MCF 10A (cell line): ENCODE data around the gene STK11. TPM values are rescaled to one million over a fixed set of nuclear protein-coding genes. Genes with fewer than 3 reads are reported as not detected.

ENCODE experiments used
- BruUV-seq: library from RNA; stranded (reverse); fragments of 400-500 nt; replicated peaks from 2 replicates; lab custom pipeline; 2021; lab: Mats Ljungman, UMichigan
- CTCF ChIA-PET: fragments of 300-600 bp; sonication (Branson Sonifier 250); formaldehyde crosslinking; extraction: SDS; loops from one replicate; lab custom pipeline; 2021; ENCODE audit warnings: antibody characterized with exemption, inconsistent platforms; lab: Yijun Ruan, JAX
- POLR2A ChIA-PET: fragments of 300-600, 350-650 bp; sonication (Branson Sonifier 250); formaldehyde crosslinking; extraction: SDS; loops from one replicate; lab custom pipeline; 2020; ENCODE audit warnings: antibody characterized with exemption, inconsistent platforms; lab: Yijun Ruan, JAX
- DNase-seq: peaks from one replicate; pipeline ENCODE4 v3.0.0-alpha.2; 2018; ENCODE audit not compliant: unreplicated experiment
- H3K27ac Mint-ChIP-seq: one replicate; pipeline ENCODE4 v1.8.0; 2022; ENCODE audit warnings: mild to moderate bottlenecking, low read depth, mixed read lengths; ENCODE audit not compliant: unreplicated experiment
- H3K27me3 Mint-ChIP-seq: one replicate; pipeline ENCODE4 v1.8.0; 2022; ENCODE audit warnings: mixed read lengths; ENCODE audit not compliant: insufficient read depth, unreplicated experiment
- H3K36me3 Mint-ChIP-seq: one replicate; pipeline ENCODE4 v1.8.0; 2022; ENCODE audit warnings: mild to moderate bottlenecking, moderate library complexity, mixed read lengths; ENCODE audit not compliant: insufficient read depth, unreplicated experiment
- H3K4me1 Mint-ChIP-seq: one replicate; pipeline ENCODE4 v1.8.0; 2022; ENCODE audit warnings: mixed read lengths; ENCODE audit not compliant: insufficient read depth, unreplicated experiment
- H3K4me3 Mint-ChIP-seq: one replicate; pipeline ENCODE4 v1.8.0; 2022; ENCODE audit warnings: mild to moderate bottlenecking, moderate library complexity, mixed read lengths; ENCODE audit not compliant: unreplicated experiment
- H3K9me3 Mint-ChIP-seq: one replicate; pipeline ENCODE4 v1.8.0; 2022; ENCODE audit warnings: mixed read lengths; ENCODE audit not compliant: unreplicated experiment
- intact Hi-C: fragments of 100-400 bp; cut with micrococcal nuclease; formaldehyde crosslinking; loops from 2 replicates; pipeline ENCODE4 v1.14.1; 2022
- total RNA-seq: library from RNA; stranded (reverse); gene quantifications from 2 replicates; pipeline ENCODE4 v1.2.3, GENCODE V29; 2022
- TF ChIP-seq, protein P1 (sequence below): fragments of 200-600 bp; IDR thresholded peaks from one replicate; pipeline ENCODE4 v1.8.0; 2022; ENCODE audit warnings: antibody characterized with exemption, mild to moderate bottlenecking; ENCODE audit not compliant: unreplicated experiment

The STK11 gene
- total RNA-seq, 1 experiment from 2014 or later, result 65.6 TPM

DNA sequence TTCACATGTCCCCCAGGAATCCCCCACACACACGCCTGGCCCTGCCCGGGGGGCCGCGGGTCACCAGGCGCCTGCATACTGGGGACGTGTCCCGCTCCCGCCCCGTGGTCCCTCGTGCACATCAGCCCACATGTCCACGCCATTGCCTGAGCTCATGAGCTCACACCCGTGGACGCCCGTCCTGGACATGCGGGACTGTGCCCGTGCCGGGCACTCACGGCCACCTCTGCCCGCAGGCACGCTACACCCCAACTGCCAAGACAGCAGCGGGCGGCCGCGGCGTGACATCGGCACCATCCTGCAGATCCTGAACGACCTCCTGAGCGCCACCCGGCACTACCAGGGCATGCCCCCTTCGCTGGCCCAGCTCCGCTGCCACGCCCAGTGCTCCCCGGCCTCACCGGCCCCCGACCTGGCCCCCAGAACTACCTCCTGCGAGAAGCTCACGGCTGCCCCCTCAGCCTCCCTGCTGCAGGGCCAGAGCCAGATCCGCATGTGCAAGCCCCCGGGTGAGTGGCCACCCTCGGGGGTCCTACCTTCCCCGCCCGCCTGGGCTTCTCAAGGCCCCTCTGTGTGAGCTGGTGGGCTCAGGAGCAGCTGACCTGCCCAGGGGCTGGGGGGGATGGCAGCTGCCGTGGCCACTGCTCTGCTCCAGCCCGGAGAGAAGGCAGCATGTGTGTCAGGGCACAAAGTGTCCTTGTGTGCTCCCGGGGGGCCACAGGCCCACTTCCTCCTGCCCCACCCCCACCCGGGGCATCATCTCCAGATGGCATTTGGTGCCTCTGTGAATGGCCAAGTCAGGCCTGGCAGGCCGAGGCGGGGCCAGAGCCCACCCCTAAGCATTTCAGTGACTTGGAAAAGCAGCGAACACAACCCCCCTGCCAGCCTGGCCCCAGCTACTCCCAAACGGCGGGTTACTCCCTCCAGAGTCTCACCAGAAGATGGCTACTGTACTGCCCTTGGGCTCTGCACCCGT, 49.9 kb downstream of the STK11 start:
- TF ChIP-seq, protein P1, sequence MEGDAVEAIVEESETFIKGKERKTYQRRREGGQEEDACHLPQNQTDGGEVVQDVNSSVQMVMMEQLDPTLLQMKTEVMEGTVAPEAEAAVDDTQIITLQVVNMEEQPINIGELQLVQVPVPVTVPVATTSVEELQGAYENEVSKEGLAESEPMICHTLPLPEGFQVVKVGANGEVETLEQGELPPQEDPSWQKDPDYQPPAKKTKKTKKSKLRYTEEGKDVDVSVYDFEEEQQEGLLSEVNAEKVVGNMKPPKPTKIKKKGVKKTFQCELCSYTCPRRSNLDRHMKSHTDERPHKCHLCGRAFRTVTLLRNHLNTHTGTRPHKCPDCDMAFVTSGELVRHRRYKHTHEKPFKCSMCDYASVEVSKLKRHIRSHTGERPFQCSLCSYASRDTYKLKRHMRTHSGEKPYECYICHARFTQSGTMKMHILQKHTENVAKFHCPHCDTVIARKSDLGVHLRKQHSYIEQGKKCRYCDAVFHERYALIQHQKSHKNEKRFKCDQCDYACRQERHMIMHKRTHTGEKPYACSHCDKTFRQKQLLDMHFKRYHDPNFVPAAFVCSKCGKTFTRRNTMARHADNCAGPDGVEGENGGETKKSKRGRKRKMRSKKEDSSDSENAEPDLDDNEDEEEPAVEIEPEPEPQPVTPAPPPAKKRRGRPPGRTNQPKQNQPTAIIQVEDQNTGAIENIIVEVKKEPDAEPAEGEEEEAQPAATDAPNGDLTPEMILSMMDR, result no peak
- Mint-ChIP-seq H3K4me3 (no peak overlapping the region), H3K4me1 (peaks cover 14% of the 10 kb centered on the region), H3K27me3 (no peaks in the 10 kb centered on the region), H3K27ac (no peak overlapping the region), H3K9me3 (no peaks in the 10 kb centered on the region), H3K36me3 (peaks cover 89% of the 10 kb centered on the region)
- ChIA-PET POLR2A (interaction anchor here (0.8 to 3.2 kb wide), 3 partner anchors 11 to 20 kb away, joined by 3 to 23 read pairs (median 11); partner anchors contain the start of genes CIRBP and FAM174C), CTCF (interaction anchor here (0.7 to 2.7 kb wide), 4 partner anchors 11 to 183 kb away, joined by 3 to 11 read pairs (median 4); no protein-coding TSS in a partner anchor)
- intact Hi-C loops, result no loop called here
- no TSS peak for BruUV-seq
- no peak for DNase-seq

DNA sequence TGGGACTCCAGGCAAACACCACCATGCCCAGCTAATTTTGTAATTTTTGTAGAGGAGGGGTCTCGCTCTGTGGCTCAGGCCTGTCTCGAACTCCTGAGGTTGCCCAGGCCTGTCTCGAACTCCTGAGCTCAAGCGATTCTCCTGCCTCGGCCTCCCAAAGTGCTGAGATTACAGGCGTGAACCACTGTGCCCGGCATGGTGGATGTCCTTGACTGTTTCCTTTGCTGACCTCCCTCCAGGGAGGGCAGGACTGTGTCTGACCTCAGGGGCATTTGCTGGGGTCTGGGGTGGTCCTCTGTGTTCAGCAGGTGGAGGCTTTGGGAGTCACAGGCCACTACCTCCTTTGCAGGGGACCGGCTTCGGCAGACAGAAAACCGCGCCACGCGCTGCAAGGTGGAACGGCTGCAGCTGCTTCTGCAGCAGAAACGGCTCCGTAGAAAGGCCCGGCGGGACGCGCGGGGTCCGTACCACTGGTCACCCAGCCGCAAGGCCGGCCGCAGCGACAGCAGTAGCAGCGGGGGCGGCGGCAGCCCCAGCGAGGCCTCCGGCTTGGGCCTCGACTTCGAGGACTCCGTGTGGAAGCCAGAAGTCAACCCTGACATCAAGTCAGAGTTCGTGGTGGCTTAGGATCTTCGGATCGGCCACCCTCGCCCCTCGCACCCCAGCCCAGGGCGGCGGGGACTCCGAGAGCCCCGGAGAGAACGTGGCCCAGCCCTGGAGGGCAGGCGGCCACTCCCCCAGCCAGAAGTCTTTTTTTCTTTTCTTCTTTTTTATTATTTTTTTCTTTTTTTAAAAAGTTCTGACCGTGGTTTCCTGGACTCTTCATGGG, 51.3 kb downstream of the STK11 start:
- H3K27ac Mint-ChIP-seq, result no peak overlapping the region
- H3K36me3 Mint-ChIP-seq, result peaks cover 80% of the 10 kb centered on the region
- no TSS peak for BruUV-seq
- ChIA-PET POLR2A (interaction anchor here (3.0 to 3.2 kb wide), 2 partner anchors 9 to 12 kb away, joined by 11 to 23 read pairs; partner anchors contain the start of gene CIRBP), CTCF (interaction anchor here (2.7 kb wide), 1 partner anchor 10 kb away, joined by 11 read pairs; no protein-coding TSS in a partner anchor)
- no peak overlapping the region for H3K4me3 Mint-ChIP-seq
- intact Hi-C loops, result no loop called here
- H3K27me3 Mint-ChIP-seq, result no peaks in the 10 kb centered on the region
- TF ChIP-seq, protein P1, result no peak
- DNase-seq, result no peak
- peaks cover 22% of the 10 kb centered on the region for H3K4me1 Mint-ChIP-seq
- H3K9me3 Mint-ChIP-seq, result no peaks in the 10 kb centered on the region

GRCh38 chr19:1257475-1258162, 52.0 kb downstream of the STK11 start:
- H3K36me3 Mint-ChIP-seq, result peaks cover 73% of the 10 kb centered on the region
- H3K27ac Mint-ChIP-seq, result no peak overlapping the region
- H3K9me3 Mint-ChIP-seq, result no peaks in the 10 kb centered on the region
- DNase-seq, result no peak
- intact Hi-C loops, result no loop called here
- BruUV-seq, result no TSS peak
- no peak overlapping the region for H3K4me3 Mint-ChIP-seq
- ChIA-PET CTCF (interaction anchor here (2.7 kb wide), 1 partner anchor 9 kb away, joined by 11 read pairs; no protein-coding TSS in a partner anchor), POLR2A (interaction anchor here (0.8 to 3.2 kb wide), 4 partner anchors 9 to 153 kb away, joined by 3 to 23 read pairs (median 8); partner anchors contain the start of genes CIRBP and GPX4)
- H3K27me3 Mint-ChIP-seq, result no peaks in the 10 kb centered on the region
- TF ChIP-seq, protein P1, result no peak
- peaks cover 29% of the 10 kb centered on the region for H3K4me1 Mint-ChIP-seq
